Right cardiac atrium (tissue), 5 donors: Measurements from ENCODE around the gene NDUFAF3. TPM values are rescaled to one million over a fixed set of nuclear protein-coding genes. Genes with fewer than 3 reads are reported as not detected.

ENCODE experiments used
- ATAC-seq, 2 donors: fragments of 200-7000 bp; cut with Tn5 transposase; one replicate each; pipeline versions ENCODE4 v1.8.0 to v1.9.1; 2020; ENCODE audit warnings: moderate library complexity in 2 of 2, mild to moderate bottlenecking in 1 of 2
- DNase-seq, 3 donors: peaks; one replicate each; pipeline ENCODE4 v3.0.0-alpha.2; 2020
- H3K27ac ChIP-seq: one replicate; pipeline ENCODE4 v1.5.1; 2013; ENCODE audit warnings: mild to moderate bottlenecking, low read length, control low read depth, moderate library complexity
- H3K27me3 ChIP-seq: one replicate; pipeline ENCODE4 v1.6.1; 2013; ENCODE audit not compliant: control insufficient read depth, insufficient read depth
- H3K4me1 ChIP-seq: one replicate; pipeline ENCODE4 v1.6.1; 2013; ENCODE audit warnings: low read length; ENCODE audit not compliant: control insufficient read depth, insufficient read depth
- H3K4me3 ChIP-seq: one replicate; pipeline ENCODE4 v1.5.1; 2013; ENCODE audit warnings: low read length, control low read depth
- H3K9me3 ChIP-seq: one replicate; pipeline ENCODE4 v1.6.1; 2013; ENCODE audit warnings: low read length; ENCODE audit not compliant: control insufficient read depth
- WGBS: extraction: QIAGEN DNeasy Blood & Tissue Kit; methylation state at CpG from one replicate; pipeline ENCODE4 v1.1.7; 2013; 5-methylcytosine and 5-hydroxymethylcytosine counted together
- intact Hi-C, 4 donors: fragments of 100-400 bp; cut with DNase I; formaldehyde crosslinking; loops; one replicate each; pipeline versions ENCODE4 v1.11.0 to v1.14.0; 2022 to 2023
- long read RNA-seq, 4 donors: library from polyadenylated mRNA; unstranded; transcript quantifications; one replicate each; pipeline ENCODE4 v2.0.0, GENCODE V29; 2020 to 2021
- polyA plus RNA-seq: library from polyadenylated mRNA; stranded (reverse); fragments of 200-250 nt; gene quantifications from one replicate; pipeline ENCODE4 v1.2.3, GENCODE V29; 2013
- total RNA-seq, 4 donors: library from RNA; stranded (reverse); fragmentation: NEBNext Ultra II Directional; extraction: Animal tissue kit (Norgen Biotek cat#: 25700); gene quantifications; one replicate each; pipeline ENCODE4 v1.2.1, GENCODE V29; 2021
- donor health status: healthy with polysubstance abuse.
- donor health status: DM: no; HTN: yes; CAD: no.
- donor health status: DM: no; HTN: no; CAD: no.
- donor health status: DM: no; HTN: yes; CAD: no; lungs with severe emphysema.
- donor health status: DM: yes; HTN: yes; CAD: no.

NDUFAF3 gene
- total RNA-seq: 100 to 1,000 TPM; 164 to 188 (median 173) TPM
- 220 TPM for polyA plus RNA-seq
- long read RNA-seq, donor 1, transcript NDUFAF3-202 (5 exons, 2,012 nt): major isoform, 246 of 297 reads
- long read RNA-seq, donor 1, partial matches to known transcripts: 8 of 297 reads
- long read RNA-seq, donor 1, other reads (novel, unspliced or antisense): 39 of 297 reads
- long read RNA-seq, donor 2, transcript NDUFAF3-206 (4 exons, 826 nt): minor isoform, 5 of 207 reads
- long read RNA-seq, donor 2, transcript NDUFAF3-202 (5 exons, 2,012 nt): major isoform, 173 of 207 reads
- long read RNA-seq, donor 2, partial matches to known transcripts: 0 of 207 reads
- long read RNA-seq, donor 2, other reads (novel, unspliced or antisense): 29 of 207 reads
- long read RNA-seq, donor 3, transcript NDUFAF3-206 (4 exons, 826 nt): minor isoform, 6 of 210 reads
- long read RNA-seq, donor 3, transcript NDUFAF3-202 (5 exons, 2,012 nt): major isoform, 170 of 210 reads
- long read RNA-seq, donor 3, partial matches to known transcripts: 2 of 210 reads
- long read RNA-seq, donor 3, other reads (novel, unspliced or antisense): 31 of 210 reads
- long read RNA-seq, donor 4, transcript NDUFAF3-202 (5 exons, 2,012 nt): major isoform, 132 of 153 reads
- long read RNA-seq, donor 4, partial matches to known transcripts: 3 of 153 reads
- long read RNA-seq, donor 4, other reads (novel, unspliced or antisense): 14 of 153 reads

- ATAC-seq (peak; percentile 86 to 89), DNase-seq (peak; percentile 93 to 98 (median 97))
- under 1% methylated on average over 83 of the region's 83 CpGs for WGBS
- no peaks in the 10 kb centered on the region for H3K9me3 ChIP-seq
- intact Hi-C loops: no loop called here
- H3K27me3 ChIP-seq: no peaks in the 10 kb centered on the region
- peak within 1 kb of the TSS; percentile 90 for H3K27ac ChIP-seq
- peak within 1 kb of the TSS; percentile 56 for H3K4me3 ChIP-seq
- peaks cover 8% of the 10 kb centered on the region for H3K4me1 ChIP-seq
These were observed at the start of gene NDUFAF3 for GRCh38 chr3:49021813-49022687. NDUFAF3 (plus strand) TSS chr3:49022121; CDS start chr3:49022145, 24 bp downstream.

- Histone ChIP-seq H3K4me1 (no peaks in the 10 kb centered on the region), H3K9me3 (no peaks in the 10 kb centered on the region), H3K27ac (no peak overlapping the region), H3K27me3 (no peaks in the 10 kb centered on the region), H3K4me3 (no peak overlapping the region)
- no peak for DNase-seq
- no peak for ATAC-seq
- WGBS: 91% methylated on average over 10 of the region's 10 CpGs
- intact Hi-C loops: no loop called here
These were observed 47.7 kb upstream of the NDUFAF3 start for GRCh38 chr3:48974076-48974864.

- ATAC-seq (no peak), DNase-seq (no peak)
- H3K9me3 ChIP-seq: no peaks in the 10 kb centered on the region
- H3K4me3 ChIP-seq: no peak overlapping the region
- no peak overlapping the region for H3K27ac ChIP-seq
- no peaks in the 10 kb centered on the region for H3K4me1 ChIP-seq
- WGBS: 92% methylated on average over 3 of the region's 3 CpGs
- intact Hi-C loops: no loop called here
- H3K27me3 ChIP-seq: no peaks in the 10 kb centered on the region
These were observed 42.5 kb upstream of the NDUFAF3 start for GRCh38 chr3:48979451-48979850.

- H3K9me3 ChIP-seq: no peaks in the 10 kb centered on the region
- no peak for DNase-seq
- no peak overlapping the region for H3K4me3 ChIP-seq
- no peaks in the 10 kb centered on the region for H3K27me3 ChIP-seq
- ATAC-seq: no peak
- H3K4me1 ChIP-seq: no peaks in the 10 kb centered on the region
- intact Hi-C loops: no loop called here
- no peak overlapping the region for H3K27ac ChIP-seq
- WGBS: 82% methylated on average over 4 of the region's 4 CpGs
These were observed 41.6 kb upstream of the NDUFAF3 start for GRCh38 chr3:48980295-48980694.

GRCh38 chr3:48982016-48982415 is 39.9 kb upstream of the NDUFAF3 start:
- intact Hi-C loops: no loop called here
- ATAC-seq (no peak), DNase-seq (no peak)
- no peaks in the 10 kb centered on the region for H3K4me1 ChIP-seq
- H3K27me3 ChIP-seq: no peaks in the 10 kb centered on the region
- no peak overlapping the region for H3K4me3 ChIP-seq
- no peaks in the 10 kb centered on the region for H3K9me3 ChIP-seq
- H3K27ac ChIP-seq: no peak overlapping the region

GRCh38 chr3:48982686-48983085 is 39.2 kb upstream of the NDUFAF3 start:
- Histone ChIP-seq H3K4me1 (no peaks in the 10 kb centered on the region), H3K4me3 (no peak overlapping the region), H3K27ac (no peak overlapping the region), H3K27me3 (no peaks in the 10 kb centered on the region), H3K9me3 (no peaks in the 10 kb centered on the region)
- 78% methylated on average over 5 of the region's 5 CpGs for WGBS
- no peak for DNase-seq
- intact Hi-C loops: no loop called here
- ATAC-seq: no peak

- H3K4me1 ChIP-seq: no peaks in the 10 kb centered on the region
- no peaks in the 10 kb centered on the region for H3K27me3 ChIP-seq
- ATAC-seq (no peak), DNase-seq (no peak)
- H3K27ac ChIP-seq: no peak overlapping the region
- no peaks in the 10 kb centered on the region for H3K9me3 ChIP-seq
- no peak overlapping the region for H3K4me3 ChIP-seq
- intact Hi-C loops: no loop called here
- WGBS: 88% methylated on average over 4 of the region's 4 CpGs
These were observed 38.8 kb upstream of the NDUFAF3 start for GRCh38 chr3:48983096-48983495.

- intact Hi-C loops: no loop called here
- no peak overlapping the region for H3K27ac ChIP-seq
- H3K27me3 ChIP-seq: no peaks in the 10 kb centered on the region
- ATAC-seq: no peak
- H3K9me3 ChIP-seq: no peaks in the 10 kb centered on the region
- DNase-seq: no peak
- H3K4me3 ChIP-seq: no peak overlapping the region
- no peaks in the 10 kb centered on the region for H3K4me1 ChIP-seq
These were observed 37.3 kb upstream of the NDUFAF3 start for GRCh38 chr3:48984663-48985062.

- ATAC-seq (no peak), DNase-seq (no peak)
- Histone ChIP-seq H3K27me3 (no peaks in the 10 kb centered on the region), H3K4me1 (peaks cover under 1% of the 10 kb centered on the region), H3K27ac (no peak overlapping the region), H3K9me3 (no peaks in the 10 kb centered on the region), H3K4me3 (no peak overlapping the region)
- intact Hi-C loops: no loop called here
- WGBS: 90% methylated on average over 7 of the region's 7 CpGs
These were observed 36.0 kb upstream of the NDUFAF3 start for GRCh38 chr3:48985831-48986376.

GRCh38 chr3:48989126-48989795 is 32.7 kb upstream of the NDUFAF3 start:
- peak overlapping the region; percentile 63 for H3K4me3 ChIP-seq
- H3K9me3 ChIP-seq: no peaks in the 10 kb centered on the region
- peaks cover 8% of the 10 kb centered on the region for H3K4me1 ChIP-seq
- no peaks in the 10 kb centered on the region for H3K27me3 ChIP-seq
- H3K27ac ChIP-seq: peak overlapping the region; percentile 90
- DNase-seq: no peak
- intact Hi-C loops: no loop called here
- 3% methylated on average over 21 of the region's 21 CpGs for WGBS
- ATAC-seq: no peak
